Mononuclear cell (primary cell): Measurements from ENCODE around the gene COBL. TPM values are rescaled to one million over a fixed set of nuclear protein-coding genes. Genes with fewer than 3 reads are reported as not detected.

ENCODE experiments used
- H3K27me3 ChIP-seq: 2 replicates; pipeline ENCODE4 v1.6.0; 2011; ENCODE audit warnings: low read length, control low read depth; ENCODE audit not compliant: insufficient read depth
- H3K4me1 ChIP-seq: 2 replicates; pipeline ENCODE4 v1.5.1; 2011; ENCODE audit warnings: mild to moderate bottlenecking, low read length, control low read depth; ENCODE audit not compliant: insufficient read depth
- H3K4me3 ChIP-seq: 2 replicates; pipeline ENCODE4 v1.5.1; 2011; ENCODE audit warnings: mild to moderate bottlenecking, low read length, moderate library complexity
- H3K9me3 ChIP-seq: 2 replicates; pipeline ENCODE4 v1.5.1; 2011; ENCODE audit warnings: low read depth, mild to moderate bottlenecking, control low read depth, low read length
- total RNA-seq: library from RNA; depleted of rRNA; stranded (reverse); fragments of >200 nt; gene quantifications from one replicate; pipeline ENCODE4 v1.2.3, GENCODE V29; 2012

Gene COBL
- total RNA-seq, 1 donor: 0.10 TPM

DNA sequence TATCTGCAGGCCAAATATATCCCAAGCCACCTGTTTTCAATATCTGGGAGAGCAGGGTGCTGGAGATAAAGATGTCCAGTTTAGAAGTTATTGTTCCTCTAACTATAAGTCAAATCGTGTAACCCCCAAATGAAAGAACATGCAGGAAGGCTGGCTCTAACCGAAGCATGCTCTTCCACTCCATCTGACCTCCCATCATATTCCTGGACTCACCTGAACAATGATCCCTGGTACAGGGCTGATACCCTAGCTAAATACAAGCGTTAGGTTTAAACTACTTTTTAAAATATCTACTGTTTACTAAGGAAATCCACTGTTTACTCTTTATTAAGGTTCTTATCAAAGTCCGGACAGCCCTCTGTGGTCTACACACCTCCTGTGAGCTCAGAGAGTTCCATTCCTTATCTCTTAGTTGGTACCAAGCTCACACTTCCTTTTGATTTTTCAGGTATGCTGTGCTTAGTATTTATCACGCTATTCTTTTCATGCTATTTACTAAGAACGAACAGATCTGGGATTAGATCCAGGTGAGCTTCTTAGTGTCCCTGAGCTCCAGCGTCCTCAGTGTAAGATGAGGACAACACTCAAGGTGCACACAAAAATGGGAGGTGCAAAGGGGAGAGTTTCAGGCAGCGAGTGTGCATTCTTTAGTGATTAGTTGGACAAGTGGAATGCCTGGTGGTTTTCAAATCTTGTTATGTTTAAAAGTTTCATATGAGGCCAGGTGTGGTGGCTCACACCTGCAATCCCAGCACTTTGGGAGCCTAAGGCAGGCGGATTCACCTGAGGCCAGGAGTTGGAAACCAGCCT, 23.6 kb upstream of the COBL start:
- no peaks in the 10 kb centered on the region for H3K4me1 ChIP-seq
- no peak overlapping the region for H3K4me3 ChIP-seq
- H3K27me3 ChIP-seq: no peaks in the 10 kb centered on the region
- no peaks in the 10 kb centered on the region for H3K9me3 ChIP-seq

DNA sequence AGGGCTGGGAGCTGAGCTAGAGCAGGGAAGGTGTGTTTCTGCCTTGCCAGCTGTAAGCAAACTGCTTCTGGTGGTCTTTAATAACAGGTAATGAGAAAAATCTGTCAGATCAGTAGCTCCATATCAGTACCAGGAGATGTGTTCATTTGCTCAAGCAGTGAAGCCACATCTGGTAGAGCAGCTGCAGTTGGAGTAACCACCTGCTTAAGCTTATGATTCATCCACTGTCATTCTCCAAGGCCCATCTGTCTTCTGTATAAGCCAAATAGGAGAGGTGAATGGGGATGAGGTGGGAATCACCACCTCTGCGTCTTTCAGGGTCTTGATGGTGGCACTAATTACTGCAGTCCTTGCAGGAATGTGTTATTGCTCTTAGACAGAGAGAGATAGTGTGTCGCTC, 18.4 kb upstream of the COBL start:
- Histone ChIP-seq H3K4me1 (no peaks in the 10 kb centered on the region), H3K9me3 (no peaks in the 10 kb centered on the region), H3K4me3 (no peak overlapping the region), H3K27me3 (no peaks in the 10 kb centered on the region)

GRCh38 chr7:51329696-51330263, 13.2 kb upstream of the COBL start:
- H3K4me3 ChIP-seq: no peak overlapping the region
- H3K27me3 ChIP-seq: no peaks in the 10 kb centered on the region
- H3K4me1 ChIP-seq: no peaks in the 10 kb centered on the region
- H3K9me3 ChIP-seq: no peaks in the 10 kb centered on the region

GRCh38 chr7:51328351-51328801, 11.8 kb upstream of the COBL start:
- Histone ChIP-seq H3K27me3 (no peaks in the 10 kb centered on the region), H3K4me3 (no peak overlapping the region), H3K9me3 (no peaks in the 10 kb centered on the region), H3K4me1 (peaks cover 4% of the 10 kb centered on the region)

GRCh38 chr7:51327287-51327717, 10.7 kb upstream of the COBL start:
- Histone ChIP-seq H3K9me3 (no peaks in the 10 kb centered on the region), H3K4me3 (no peak overlapping the region), H3K4me1 (peaks cover 4% of the 10 kb centered on the region), H3K27me3 (no peaks in the 10 kb centered on the region)

DNA sequence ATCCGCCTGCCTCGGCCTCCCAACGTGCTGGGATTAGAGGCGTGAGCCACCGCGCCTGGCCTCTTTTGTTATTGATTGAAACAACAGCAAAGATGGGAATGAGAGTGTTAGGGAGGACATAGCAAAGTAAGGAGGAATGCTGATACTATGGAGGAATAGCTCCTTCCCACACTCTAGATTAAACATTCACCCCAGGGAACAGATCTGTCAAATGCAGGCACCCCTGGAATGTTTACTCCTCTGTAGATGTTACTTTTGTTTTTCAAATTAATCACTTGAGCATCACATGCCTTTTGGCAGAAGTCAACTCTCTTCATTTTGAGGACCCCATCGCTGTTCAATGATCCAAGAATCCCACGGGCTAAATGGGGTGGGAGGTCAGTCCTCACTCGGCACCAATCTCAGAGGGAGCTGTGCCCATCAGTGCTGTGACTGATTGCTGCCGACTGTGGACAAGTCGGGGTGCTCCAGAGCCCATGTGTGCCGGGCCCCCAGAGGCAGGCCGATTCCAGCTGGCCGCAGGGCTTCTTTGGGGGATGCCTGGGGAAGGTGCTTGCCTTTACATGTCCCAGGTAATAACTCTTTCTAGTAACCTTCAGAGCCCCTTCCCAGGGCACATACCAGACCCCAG, 10.2 kb upstream of the COBL start:
- Histone ChIP-seq H3K27me3 (no peaks in the 10 kb centered on the region), H3K9me3 (no peaks in the 10 kb centered on the region), H3K4me1 (peaks cover 4% of the 10 kb centered on the region), H3K4me3 (no peak overlapping the region)

DNA sequence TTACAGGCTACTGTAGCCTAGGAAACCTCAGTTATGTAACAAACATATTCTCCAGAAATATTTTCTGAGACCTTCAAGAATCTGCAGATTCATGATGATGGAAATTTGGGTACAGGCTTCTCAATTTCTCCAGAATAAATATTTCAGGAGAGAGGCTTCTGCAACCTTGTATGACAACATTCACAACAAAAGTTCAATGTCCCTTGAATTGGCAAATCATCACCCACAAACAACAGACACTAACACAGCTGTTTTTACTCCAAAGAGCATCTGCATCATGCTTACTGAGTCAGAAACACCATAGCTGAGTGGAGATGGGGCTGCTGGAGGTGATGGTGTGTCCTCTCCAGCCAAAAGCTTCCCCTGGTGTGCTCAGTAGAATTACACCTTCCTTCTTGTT, 9.3 kb upstream of the COBL start:
- Histone ChIP-seq H3K9me3 (no peaks in the 10 kb centered on the region), H3K27me3 (no peaks in the 10 kb centered on the region), H3K4me1 (peaks cover 4% of the 10 kb centered on the region), H3K4me3 (no peak overlapping the region)

DNA sequence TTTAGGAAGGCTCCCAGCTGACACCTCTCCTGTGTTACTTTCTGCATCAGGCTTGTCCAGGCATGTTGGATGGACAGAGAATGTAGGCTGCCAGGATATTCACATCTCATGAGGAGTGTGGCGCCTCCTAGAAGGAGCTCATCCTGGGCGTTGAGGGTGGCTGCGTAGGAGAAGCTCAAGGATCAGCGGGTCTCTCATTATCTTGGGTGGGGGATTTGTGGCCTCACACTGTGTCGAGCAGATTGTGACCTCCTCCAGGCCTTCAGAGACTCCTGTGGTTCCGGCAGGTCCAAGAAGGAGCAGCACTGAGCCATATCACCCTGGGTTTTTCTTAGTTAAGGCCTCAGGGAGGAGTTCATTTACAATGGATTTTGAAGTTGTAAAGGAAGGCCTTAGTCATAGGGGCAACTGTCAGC, 8.7 kb upstream of the COBL start:
- no peaks in the 10 kb centered on the region for H3K9me3 ChIP-seq
- H3K4me3 ChIP-seq: no peak overlapping the region
- peaks cover 4% of the 10 kb centered on the region for H3K4me1 ChIP-seq
- no peaks in the 10 kb centered on the region for H3K27me3 ChIP-seq

DNA sequence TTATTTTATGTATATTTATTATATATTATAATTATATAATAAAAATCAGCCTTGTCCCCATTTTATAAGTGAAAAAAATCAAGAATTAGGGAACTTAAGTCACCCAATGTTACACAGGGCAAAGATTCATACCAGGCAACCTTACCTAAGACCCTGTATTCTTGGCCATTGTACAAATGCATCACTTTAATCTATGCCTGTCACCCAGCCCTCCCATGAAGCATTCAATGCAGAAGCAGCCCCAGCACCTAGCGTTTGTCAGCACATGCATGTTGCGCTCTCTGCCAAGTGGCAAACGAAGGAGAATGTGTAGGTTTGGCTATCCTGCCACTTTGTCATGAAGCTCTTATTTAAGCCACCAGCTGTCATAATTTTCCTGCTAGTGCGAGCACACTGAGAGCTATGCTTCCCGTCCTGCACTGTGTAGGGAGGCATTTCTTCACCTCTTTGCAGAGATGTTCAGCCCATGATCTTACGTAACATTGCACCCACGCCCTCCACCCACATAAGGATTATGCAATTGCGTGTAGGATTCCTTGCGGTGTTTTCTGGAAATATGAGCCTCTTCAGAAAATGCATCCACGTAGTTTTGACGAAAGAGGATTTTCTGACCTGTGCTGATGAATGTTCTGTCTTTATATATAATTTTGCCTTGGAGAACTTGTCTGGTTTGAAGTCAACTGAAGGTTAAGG, 7.7 kb upstream of the COBL start:
- Histone ChIP-seq H3K4me3 (no peak overlapping the region), H3K9me3 (no peaks in the 10 kb centered on the region), H3K4me1 (peaks cover 4% of the 10 kb centered on the region), H3K27me3 (no peaks in the 10 kb centered on the region)

DNA sequence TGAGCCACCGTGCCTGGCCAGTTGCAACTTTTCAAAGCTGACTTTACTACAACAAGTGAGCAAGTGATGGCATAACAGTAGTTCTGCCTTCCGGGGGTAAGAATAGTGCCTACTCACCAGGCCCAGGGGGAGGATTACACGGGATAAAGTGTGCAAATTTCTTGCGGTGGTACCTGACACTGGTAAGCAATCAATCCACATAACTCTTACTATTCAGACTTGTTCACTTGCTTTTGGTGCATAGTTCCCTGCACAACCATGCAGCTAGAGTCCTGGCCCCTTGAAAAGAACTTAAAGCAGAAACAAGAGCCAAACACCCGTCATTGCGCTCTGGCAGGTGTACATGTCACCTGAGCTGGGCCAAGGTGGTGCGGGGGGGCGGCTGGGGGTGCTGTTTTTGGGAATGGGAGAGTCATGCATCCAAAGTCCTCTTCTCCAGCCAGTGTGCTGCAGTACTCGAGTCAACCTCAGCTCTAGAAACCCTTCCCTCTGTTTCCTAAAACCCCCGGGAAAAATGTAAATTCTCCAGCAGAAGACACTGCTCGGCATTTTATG, 5.4 kb upstream of the COBL start:
- peaks cover 17% of the 10 kb centered on the region for H3K27me3 ChIP-seq
- peaks cover 4% of the 10 kb centered on the region for H3K4me1 ChIP-seq
- H3K9me3 ChIP-seq: no peaks in the 10 kb centered on the region
- H3K4me3 ChIP-seq: no peak overlapping the region

DNA sequence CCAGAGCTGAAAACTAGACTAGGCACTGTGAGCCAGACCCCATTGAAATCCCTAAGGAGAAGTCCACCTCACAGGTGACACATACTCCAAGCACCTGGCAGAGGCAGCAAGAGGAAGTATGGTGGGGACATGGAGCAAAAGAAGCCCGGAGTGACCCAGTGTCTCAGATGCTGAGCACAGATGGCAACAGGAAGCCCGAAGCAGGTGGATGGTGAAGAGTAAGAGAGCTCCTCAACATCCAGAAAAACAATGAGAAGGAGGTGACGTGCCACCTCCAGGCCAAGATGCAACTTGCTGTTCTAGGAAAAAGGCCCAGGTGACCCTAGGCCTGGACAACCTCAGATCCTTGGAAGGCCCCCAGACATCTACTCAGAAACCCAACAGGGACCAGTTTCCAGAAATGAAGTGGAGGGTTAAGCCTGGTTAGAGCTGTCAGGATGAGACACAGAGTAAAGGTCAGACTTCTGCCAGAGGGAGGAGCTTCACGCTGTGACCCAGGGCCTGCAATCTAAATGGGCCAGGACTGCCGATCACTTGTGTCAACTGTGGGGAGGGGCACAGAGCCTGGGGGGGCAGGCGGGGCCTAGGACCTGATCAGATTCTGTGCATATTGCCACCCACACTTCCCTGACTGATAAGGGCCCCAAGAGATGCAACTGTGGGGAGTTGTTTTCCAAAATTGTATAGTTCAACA, 2.4 kb upstream of the COBL start:
- H3K9me3 ChIP-seq: no peaks in the 10 kb centered on the region
- no peaks in the 10 kb centered on the region for H3K4me1 ChIP-seq
- H3K27me3 ChIP-seq: peaks cover 39% of the 10 kb centered on the region
- H3K4me3 ChIP-seq: no peak overlapping the region

DNA sequence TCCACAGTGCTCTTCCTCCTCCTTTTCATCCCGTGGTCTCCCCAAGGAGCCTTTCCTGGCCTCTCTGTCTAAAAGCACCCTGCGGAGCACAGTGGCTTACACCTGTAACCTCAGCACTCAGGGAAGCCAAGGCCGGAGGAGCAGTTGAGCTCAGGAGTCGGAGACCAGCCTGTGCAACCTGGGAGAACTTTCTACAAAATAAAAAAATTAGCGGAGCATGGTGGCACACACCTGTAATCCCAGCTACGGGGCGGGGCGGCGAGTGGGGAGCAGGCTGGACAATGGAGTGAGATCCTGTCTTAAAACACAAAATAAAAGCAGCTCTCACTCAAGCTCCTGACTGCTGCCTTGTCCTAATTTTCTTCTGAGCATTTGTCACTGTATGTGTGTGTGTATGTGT, 1.4 kb upstream of the COBL start:
- H3K4me3 ChIP-seq: no peak overlapping the region
- H3K9me3 ChIP-seq: no peaks in the 10 kb centered on the region
- peaks cover 50% of the 10 kb centered on the region for H3K27me3 ChIP-seq
- no peaks in the 10 kb centered on the region for H3K4me1 ChIP-seq

DNA sequence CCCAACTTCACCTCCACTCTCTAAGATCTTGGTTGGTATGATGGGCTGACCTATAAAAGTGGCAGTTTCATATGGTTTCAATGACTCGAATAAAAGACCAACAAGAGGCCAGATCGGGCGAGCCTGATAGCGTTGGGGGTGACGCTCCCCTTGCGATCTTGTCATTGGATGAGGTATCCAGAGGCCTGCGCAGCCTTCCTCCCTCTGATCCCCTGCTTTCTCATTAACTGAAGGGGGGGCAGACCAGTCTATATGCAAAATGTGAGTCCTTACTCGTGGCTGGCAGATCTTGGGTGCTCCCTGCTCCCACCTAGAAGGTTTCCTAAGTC, 937 bp upstream of the COBL start:
- Histone ChIP-seq H3K4me3 (no peak overlapping the region), H3K9me3 (no peaks in the 10 kb centered on the region), H3K27me3 (peaks cover 51% of the 10 kb centered on the region), H3K4me1 (no peaks in the 10 kb centered on the region)

GRCh38 chr7:51316262-51316665, 345 bp downstream of the COBL start:
- no peaks in the 10 kb centered on the region for H3K4me1 ChIP-seq
- no peak overlapping the region for H3K4me3 ChIP-seq
- H3K9me3 ChIP-seq: no peaks in the 10 kb centered on the region
- H3K27me3 ChIP-seq: peaks cover 51% of the 10 kb centered on the region
